OCI-LY1 (cell line): Measurements from ENCODE around the gene TTC13.
"Not testable (repeated sequence)": the region's sequence is repeated elsewhere in the genome, so short reads cannot be mapped to it uniquely, and the experiment has no call there.

Experiments used
- H2AFZ ChIP-seq: fragments of 200-600 bp; sonication (generic), shearing (Covaris generic); 2 replicates; pipeline ENCODE4 v1.6.0; 2014; ENCODE audit warnings: antibody characterized with exemption, mild to moderate bottlenecking, low read length
- H3F3A ChIP-seq: fragments of 200-600 bp; sonication (generic), shearing (Covaris generic); 2 replicates; pipeline ENCODE4 v1.6.0; 2014; ENCODE audit warnings: mild to moderate bottlenecking, antibody characterized with exemption, low read length, moderate library complexity; ENCODE audit not compliant: insufficient read depth
- H3K27ac ChIP-seq: fragments of 200-600 bp; sonication (generic); 2 replicates; pipeline ENCODE4 v1.5.1; 2014; ENCODE audit warnings: low read length, mixed run types, mild to moderate bottlenecking, low read depth; ENCODE audit not compliant: poor library complexity, severe bottlenecking
- H3K27me3 ChIP-seq: fragments of 200-600 bp; sonication (generic); 2 replicates; pipeline ENCODE4 v1.6.0; 2014; ENCODE audit warnings: antibody characterized with exemption, mild to moderate bottlenecking, low read length, moderate library complexity; ENCODE audit not compliant: insufficient read depth
- H3K36me3 ChIP-seq: fragments of 200-600 bp; sonication (generic); 2 replicates; pipeline ENCODE4 v1.6.1; 2014; ENCODE audit warnings: mild to moderate bottlenecking, antibody characterized with exemption, low read length, moderate library complexity, mixed read lengths; ENCODE audit not compliant: insufficient read depth
- H3K4me1 ChIP-seq: fragments of 200-600 bp; sonication (generic); 2 replicates; pipeline ENCODE4 v1.5.1; 2014; ENCODE audit warnings: mild to moderate bottlenecking, low read length, moderate library complexity; ENCODE audit not compliant: insufficient read depth, severe bottlenecking
- H3K4me2 ChIP-seq: fragments of 200-600 bp; sonication (generic), shearing (Covaris generic); 2 replicates; pipeline ENCODE4 v1.6.1; 2014; ENCODE audit warnings: low read length
- H3K4me3 ChIP-seq: fragments of 200-600 bp; sonication (generic); 2 replicates; pipeline ENCODE4 v1.5.1; 2014; ENCODE audit warnings: low read length, low read depth, mild to moderate bottlenecking, mixed read lengths; ENCODE audit not compliant: poor library complexity, severe bottlenecking
- H3K79me2 ChIP-seq: fragments of 200-600 bp; shearing (Covaris generic); 2 replicates; pipeline ENCODE4 v1.6.1; 2016; ENCODE audit warnings: mixed run types, low read length, mixed read lengths; ENCODE audit not compliant: insufficient read depth
- H3K9ac ChIP-seq: fragments of 200-600 bp; sonication (generic), shearing (Covaris generic); 2 replicates; pipeline ENCODE4 v1.6.1; 2014; ENCODE audit warnings: mild to moderate bottlenecking, low read length, mixed read lengths
- H3K9me2 ChIP-seq: fragments of 200-600 bp; sonication (generic), shearing (Covaris generic); 2 replicates; pipeline ENCODE4 v1.6.1; 2014; ENCODE audit warnings: low read depth, mild to moderate bottlenecking, low read length, mixed read lengths
- H3K9me3 ChIP-seq: fragments of 200-600 bp; shearing (Covaris generic); 2 replicates; pipeline ENCODE4 v1.6.1; 2014; ENCODE audit warnings: low read length, mixed read lengths
- H4K20me1 ChIP-seq: fragments of 200-600 bp; sonication (generic), shearing (Covaris generic); 2 replicates; pipeline ENCODE4 v1.6.0; 2016; ENCODE audit warnings: mild to moderate bottlenecking, low read length; ENCODE audit not compliant: insufficient read depth
- EZH2 ChIP-seq: fragments of 200-600 bp; sonication (generic), shearing (Covaris generic); IDR thresholded peaks from 2 replicates; pipeline ENCODE4 v1.8.0; 2017; ENCODE audit warnings: borderline replicate concordance, mixed run types, mild to moderate bottlenecking, antibody characterized with exemption, low read length, moderate library complexity, mixed read lengths
- TF ChIP-seq, protein P1 (sequence below): fragments of 200-600 bp; sonication (generic), shearing (Covaris generic); IDR thresholded peaks from 2 replicates; pipeline ENCODE4 v1.5.1; 2017; ENCODE audit warnings: mild to moderate bottlenecking, antibody characterized with exemption, low read length, moderate library complexity, mixed read lengths

TTC13 gene

DNA sequence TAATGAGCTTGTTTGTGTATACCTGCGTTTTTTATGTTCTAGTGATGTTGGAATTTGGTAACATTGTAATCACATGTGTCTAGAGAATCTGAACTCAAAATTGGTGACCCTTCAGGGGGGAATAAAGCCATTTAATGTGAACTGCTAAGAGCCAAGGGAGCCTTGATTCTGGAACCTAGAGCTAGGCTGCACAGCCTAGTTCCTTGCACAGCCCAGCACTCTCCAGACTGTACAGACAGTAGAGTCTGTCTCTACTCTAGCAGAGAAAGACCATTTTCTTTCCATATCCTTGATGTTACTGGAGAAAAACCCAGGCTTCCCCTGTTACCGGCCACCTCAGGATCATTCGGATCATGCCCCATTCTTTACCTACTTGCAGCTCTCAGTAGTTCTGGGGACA is 8.8 kb upstream of the TTC13 start:
- no peaks in the 10 kb centered on the region for H3K9me2 ChIP-seq
- H3K36me3 ChIP-seq, result peaks cover 46% of the 10 kb centered on the region
- H4K20me1 ChIP-seq, result no peaks in the 10 kb centered on the region
- H3K27ac ChIP-seq, result no peak overlapping the region
- peaks cover 13% of the 10 kb centered on the region; the same call in 1 of the 2 replicates for H3K79me2 ChIP-seq
- no peaks in the 10 kb centered on the region for H3K27me3 ChIP-seq
- no peaks in the 10 kb centered on the region for H3F3A ChIP-seq
- no peak overlapping the region for H2AFZ ChIP-seq
- no peak overlapping the region for H3K4me2 ChIP-seq
- TF ChIP-seq, protein P1, sequence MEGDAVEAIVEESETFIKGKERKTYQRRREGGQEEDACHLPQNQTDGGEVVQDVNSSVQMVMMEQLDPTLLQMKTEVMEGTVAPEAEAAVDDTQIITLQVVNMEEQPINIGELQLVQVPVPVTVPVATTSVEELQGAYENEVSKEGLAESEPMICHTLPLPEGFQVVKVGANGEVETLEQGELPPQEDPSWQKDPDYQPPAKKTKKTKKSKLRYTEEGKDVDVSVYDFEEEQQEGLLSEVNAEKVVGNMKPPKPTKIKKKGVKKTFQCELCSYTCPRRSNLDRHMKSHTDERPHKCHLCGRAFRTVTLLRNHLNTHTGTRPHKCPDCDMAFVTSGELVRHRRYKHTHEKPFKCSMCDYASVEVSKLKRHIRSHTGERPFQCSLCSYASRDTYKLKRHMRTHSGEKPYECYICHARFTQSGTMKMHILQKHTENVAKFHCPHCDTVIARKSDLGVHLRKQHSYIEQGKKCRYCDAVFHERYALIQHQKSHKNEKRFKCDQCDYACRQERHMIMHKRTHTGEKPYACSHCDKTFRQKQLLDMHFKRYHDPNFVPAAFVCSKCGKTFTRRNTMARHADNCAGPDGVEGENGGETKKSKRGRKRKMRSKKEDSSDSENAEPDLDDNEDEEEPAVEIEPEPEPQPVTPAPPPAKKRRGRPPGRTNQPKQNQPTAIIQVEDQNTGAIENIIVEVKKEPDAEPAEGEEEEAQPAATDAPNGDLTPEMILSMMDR, result no peak
- TF ChIP-seq EZH2, result no peak
- no peak overlapping the region for H3K9ac ChIP-seq
- no peaks in the 10 kb centered on the region for H3K4me1 ChIP-seq
- no peak overlapping the region for H3K4me3 ChIP-seq
- H3K9me3 ChIP-seq, result no peaks in the 10 kb centered on the region

DNA sequence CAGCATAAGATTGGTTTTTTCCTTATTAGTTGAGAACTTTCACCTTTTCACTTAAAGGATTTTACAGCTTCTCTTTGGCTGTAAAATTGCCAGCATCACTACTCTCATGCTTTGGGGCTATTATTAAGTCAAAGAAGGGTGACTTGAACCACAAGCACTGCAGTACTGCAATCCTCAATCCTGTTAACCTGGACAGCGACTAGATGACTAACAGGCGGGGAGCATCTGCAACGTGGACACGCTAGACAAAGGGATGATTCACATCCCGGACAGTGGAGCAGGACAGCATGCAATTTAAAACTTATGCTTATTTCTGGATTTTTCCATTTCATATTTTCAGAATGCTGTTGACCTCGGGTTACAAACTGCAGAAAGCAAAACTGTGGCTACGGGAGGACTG is 8.3 kb upstream of the TTC13 start:
- Histone ChIP-seq H3K9me3 (no peaks in the 10 kb centered on the region), H3K4me1 (no peaks in the 10 kb centered on the region), H3K9ac (no peak overlapping the region), H2AFZ (no peak overlapping the region), H3F3A (no peaks in the 10 kb centered on the region), H3K79me2 (peaks cover 13% of the 10 kb centered on the region; the same call in 1 of the 2 replicates), H3K36me3 (peaks cover 46% of the 10 kb centered on the region), H3K9me2 (no peaks in the 10 kb centered on the region), H3K4me2 (no peak overlapping the region), H3K27me3 (no peaks in the 10 kb centered on the region), H3K27ac (no peak overlapping the region), H4K20me1 (no peaks in the 10 kb centered on the region), H3K4me3 (no peak overlapping the region)
- TF ChIP-seq EZH2, result no peak
- TF ChIP-seq, protein P1, result no peak

DNA sequence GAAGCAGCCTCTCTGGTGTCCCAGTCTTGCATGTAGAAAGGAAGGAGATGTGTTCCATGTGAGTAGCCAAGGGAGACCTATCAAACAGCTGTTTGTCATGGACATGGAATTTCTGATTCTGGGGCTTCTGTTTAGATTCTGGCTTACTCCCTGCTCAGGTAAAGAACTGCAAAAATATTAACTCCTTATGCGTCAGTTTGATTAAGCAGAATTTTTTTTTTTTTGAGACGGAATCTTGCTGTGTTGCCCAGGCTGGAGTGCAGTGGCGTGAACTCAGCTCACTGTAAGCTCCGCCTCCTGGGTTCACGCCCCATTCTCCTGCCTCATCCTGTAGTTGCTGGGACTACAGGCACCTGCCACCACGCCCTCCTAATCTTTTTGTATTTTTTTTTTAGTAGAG is 7.0 kb upstream of the TTC13 start:
- H3K36me3 ChIP-seq, result peaks cover 46% of the 10 kb centered on the region; the same call in 1 of the 2 replicates
- no peaks in the 10 kb centered on the region for H3K27me3 ChIP-seq
- H3K4me2 ChIP-seq, result no peak overlapping the region
- H3K27ac ChIP-seq, result no peak overlapping the region
- no peak overlapping the region for H3K9ac ChIP-seq
- H3K9me2 ChIP-seq, result no peaks in the 10 kb centered on the region
- no peaks in the 10 kb centered on the region for H3K4me1 ChIP-seq
- peaks cover 13% of the 10 kb centered on the region; the same call in 1 of the 2 replicates for H3K79me2 ChIP-seq
- no peak for TF ChIP-seq EZH2
- TF ChIP-seq, protein P1, result no peak
- no peaks in the 10 kb centered on the region for H4K20me1 ChIP-seq
- H3K4me3 ChIP-seq, result no peak overlapping the region
- no peaks in the 10 kb centered on the region for H3K9me3 ChIP-seq
- no peaks in the 10 kb centered on the region for H3F3A ChIP-seq
- no peak overlapping the region for H2AFZ ChIP-seq

DNA sequence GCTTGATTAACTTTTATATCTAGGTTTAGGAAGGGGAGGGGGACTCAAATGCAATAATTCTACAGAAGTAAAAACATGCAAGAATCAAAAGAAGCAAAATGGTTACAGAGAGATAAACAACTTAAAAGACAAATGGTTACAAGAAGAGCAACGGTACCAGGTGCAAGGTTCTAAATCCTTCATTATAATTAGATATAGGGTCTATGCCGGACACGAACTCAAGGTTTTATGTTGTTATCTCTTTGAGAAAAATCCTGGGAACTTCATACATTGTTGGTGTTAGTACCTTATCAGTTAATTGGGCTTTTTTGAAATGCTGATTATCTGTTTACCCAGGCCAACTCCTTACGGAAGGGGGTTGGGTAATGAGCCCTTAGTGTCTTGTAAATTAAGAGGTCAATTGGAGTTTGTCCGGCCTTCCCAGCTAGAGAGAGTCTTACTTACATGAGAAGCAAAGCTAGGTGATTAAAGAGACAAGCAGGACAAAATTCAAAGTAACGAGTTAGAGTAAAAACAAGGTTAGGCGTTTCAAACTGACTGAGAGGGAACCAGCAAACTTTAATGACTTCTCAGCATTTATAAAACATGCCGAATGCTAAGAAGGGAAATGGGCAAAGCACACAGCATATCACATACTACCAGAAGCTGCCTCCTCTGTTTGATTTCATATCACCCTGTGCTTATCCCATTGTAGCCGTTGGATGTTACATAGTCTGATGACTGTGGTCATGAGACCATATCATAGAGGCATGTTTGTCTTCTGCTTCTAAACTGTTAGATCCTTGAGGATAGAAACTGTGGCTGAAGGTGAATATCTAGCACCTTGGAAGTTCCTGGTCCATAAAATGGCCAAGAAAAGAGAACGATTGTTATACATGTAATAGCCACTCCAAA is 6.2 kb upstream of the TTC13 start:
- H3K4me2 ChIP-seq, H2AFZ ChIP-seq, H3K9me2 ChIP-seq, H3K4me1 ChIP-seq, H3K9ac ChIP-seq, H3K4me3 ChIP-seq, H3K27me3 ChIP-seq, H3F3A ChIP-seq, H4K20me1 ChIP-seq, H3K27ac ChIP-seq, H3K9me3 ChIP-seq: not testable (repeated sequence)
- peaks cover 13% of the 10 kb centered on the region; the same call in 1 of the 2 replicates for H3K79me2 ChIP-seq
- peaks cover 41% of the 10 kb centered on the region; the same call in 1 of the 2 replicates for H3K36me3 ChIP-seq
